Endothelial cell of umbilical vein (primary cell): ENCODE data around the gene WRNIP1.

ENCODE experiments used
- CTCF ChIP-seq, 2 donors: IDR thresholded peaks; 1 replicate in 1 of 2; 2 replicates in 1 of 2; pipeline ENCODE4 v1.5.1; 2011; ENCODE audit warnings: low read length in 2 of 2, mild to moderate bottlenecking in 2 of 2, moderate library complexity in 2 of 2, control low read depth in 1 of 2, inconsistent platforms in 1 of 2, low read depth in 1 of 2; ENCODE audit not compliant: insufficient read depth in 1 of 2; ENCODE audit errors: extremely low read depth in 1 of 2
- POLR2AphosphoS5 ChIP-seq: IDR thresholded peaks from 2 replicates; pipeline ENCODE4 v1.6.1; 2012; ENCODE audit warnings: low read depth, mild to moderate bottlenecking, control low read depth, low read length, moderate library complexity; ENCODE audit not compliant: insufficient read depth

- TF ChIP-seq CTCF (IDR thresholded peaks at IDR 0.05; ENCODE audit: extremely low read depth in 1 of 2, insufficient read depth in 1 of 2, low read depth in 1 of 2, low read length in 2 of 2) (no peak), POLR2AphosphoS5 (no peak)
Observed at GRCh38 chr6:2725364-2725988, 39.7 kb upstream of the WRNIP1 start.
